Stimulated activated CD8-positive, alpha-beta memory T cell treated with anti-CD3 and anti-CD28 coated beads, Interleukin-15, amount 100 ng/mL, for 1 hour (primary cell): ENCODE data around the gene MEOX2.

ENCODE experiments used
- DNase-seq: peaks from one replicate; pipeline ENCODE4 v3.0.0-alpha.2; 2020; ENCODE audit warnings: low read depth

Gene MEOX2

GRCh38 chr7:15681186-15681585 is 5.3 kb downstream of the MEOX2 start:
- no peak for DNase-seq

DNA sequence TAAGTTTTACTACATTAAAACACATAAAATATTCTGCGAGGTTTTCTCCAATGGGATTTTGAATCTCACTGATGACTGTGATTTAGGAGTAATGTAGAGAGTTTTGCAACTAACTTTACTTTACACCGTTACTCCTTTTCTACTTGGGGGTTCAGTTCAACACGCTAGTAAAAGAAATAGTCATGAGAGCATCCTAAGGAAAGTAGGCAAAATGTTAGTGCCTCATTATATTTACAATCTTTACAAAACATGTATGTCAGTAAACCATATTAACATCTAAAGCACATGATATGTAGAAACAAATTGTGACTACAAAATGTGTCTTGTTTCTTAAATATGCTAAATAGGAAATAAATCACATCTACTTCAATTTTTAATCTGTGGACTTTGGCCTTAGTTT is 6.0 kb downstream of the MEOX2 start:
- no peak for DNase-seq

DNA sequence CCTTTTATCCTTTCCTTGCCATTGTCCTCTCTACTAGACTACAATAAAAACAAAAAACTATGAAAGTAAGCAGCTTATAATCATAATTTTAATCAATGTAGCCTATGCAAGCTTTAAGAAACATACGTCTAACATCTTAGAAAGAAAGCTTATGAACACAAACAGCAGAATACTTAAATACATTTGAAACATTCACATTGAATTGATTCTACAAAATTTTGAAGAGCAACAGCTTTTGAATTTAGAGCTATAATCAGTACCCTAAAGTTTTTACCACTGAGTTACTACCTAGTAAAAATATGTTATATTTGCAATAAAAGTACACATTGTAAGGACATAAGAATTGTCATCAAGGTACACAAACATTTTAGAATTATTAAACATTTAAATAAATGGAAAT is 7.2 kb downstream of the MEOX2 start:
- DNase-seq: no peak

DNA sequence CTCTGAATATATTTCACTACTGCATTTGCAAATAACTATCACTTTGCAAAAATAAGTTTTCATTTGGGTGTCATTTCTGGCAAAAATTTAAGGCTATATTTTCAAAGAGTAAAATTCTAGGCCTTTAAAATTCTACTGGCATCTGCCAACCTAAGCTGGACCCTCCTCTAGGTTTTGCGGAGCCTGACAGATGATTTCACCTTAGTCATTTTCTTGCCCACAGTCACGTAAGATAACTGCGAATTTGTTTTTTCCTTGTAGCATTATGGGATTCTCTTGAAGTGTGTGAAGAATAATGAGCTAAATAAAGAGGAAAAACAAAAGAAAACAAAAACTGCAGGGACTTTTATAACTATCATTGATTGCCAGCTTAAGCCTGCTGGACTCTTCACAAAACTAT is 7.8 kb downstream of the MEOX2 start:
- DNase-seq: no peak

- no peak for DNase-seq
Observed at GRCh38 chr7:15675379-15675778, 11.1 kb downstream of the MEOX2 start.

DNA sequence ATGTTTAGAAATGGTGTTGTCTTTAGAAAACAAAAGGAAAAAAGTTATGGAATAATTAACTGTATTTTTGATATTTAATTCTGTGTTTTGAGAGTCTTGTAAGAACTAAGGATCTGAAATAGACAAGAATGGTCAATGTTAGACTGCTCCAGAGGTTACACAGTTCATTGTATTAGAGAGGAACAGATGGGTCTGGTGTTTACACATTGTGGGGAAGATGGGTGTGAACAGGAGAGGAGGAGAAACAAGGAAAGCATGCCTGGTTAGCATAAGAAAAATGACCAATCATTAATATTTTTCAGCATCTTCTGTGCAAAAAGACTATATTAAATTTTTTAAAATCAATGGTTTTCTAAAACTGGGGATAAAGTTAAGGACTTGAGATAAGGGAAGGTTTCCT is 11.9 kb downstream of the MEOX2 start:
- DNase-seq: no peak

- DNase-seq: no peak
Observed at GRCh38 chr7:15669443-15670090, 16.9 kb downstream of the MEOX2 start.

DNA sequence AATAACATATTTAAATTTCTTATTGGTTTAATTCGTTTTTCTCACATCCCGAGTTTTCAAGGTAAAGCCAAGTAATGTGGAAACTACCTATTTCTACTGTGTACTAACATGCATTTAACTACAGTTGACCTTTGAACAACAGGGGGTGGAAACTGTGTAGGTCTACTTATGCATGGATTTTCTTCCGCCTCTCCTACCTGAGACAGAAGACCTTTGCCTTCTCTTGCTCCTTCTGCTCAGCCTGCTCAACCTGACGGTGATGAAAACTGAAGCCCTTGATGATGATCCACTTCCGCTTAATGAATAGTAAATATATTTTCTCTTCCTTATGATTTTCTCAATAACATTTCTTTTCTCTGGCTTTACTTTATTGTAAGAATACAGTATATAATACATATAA is 18.5 kb downstream of the MEOX2 start:
- DNase-seq: no peak

GRCh38 chr7:15662451-15662850 is 24.0 kb downstream of the MEOX2 start:
- no peak for DNase-seq

DNA sequence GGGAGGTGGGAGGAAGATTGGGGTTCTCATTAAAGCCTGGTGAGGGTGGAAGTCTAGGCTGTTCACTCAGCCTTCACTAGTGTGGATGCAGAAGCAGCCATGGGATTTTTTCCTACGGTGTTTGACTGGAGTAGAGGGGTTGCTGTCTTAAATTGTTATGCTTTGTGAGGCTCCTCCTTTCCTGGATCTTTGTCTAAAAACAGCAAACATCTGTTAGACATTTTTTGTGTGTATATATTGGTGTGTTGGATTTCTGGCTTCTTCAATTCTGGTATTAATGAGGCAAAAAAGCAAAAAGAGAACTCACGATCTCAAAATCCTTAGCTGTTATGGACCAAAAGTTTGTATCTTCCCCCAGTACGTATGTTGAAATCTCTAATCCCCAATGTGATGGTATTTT is 28.2 kb downstream of the MEOX2 start:
- DNase-seq: no peak

DNA sequence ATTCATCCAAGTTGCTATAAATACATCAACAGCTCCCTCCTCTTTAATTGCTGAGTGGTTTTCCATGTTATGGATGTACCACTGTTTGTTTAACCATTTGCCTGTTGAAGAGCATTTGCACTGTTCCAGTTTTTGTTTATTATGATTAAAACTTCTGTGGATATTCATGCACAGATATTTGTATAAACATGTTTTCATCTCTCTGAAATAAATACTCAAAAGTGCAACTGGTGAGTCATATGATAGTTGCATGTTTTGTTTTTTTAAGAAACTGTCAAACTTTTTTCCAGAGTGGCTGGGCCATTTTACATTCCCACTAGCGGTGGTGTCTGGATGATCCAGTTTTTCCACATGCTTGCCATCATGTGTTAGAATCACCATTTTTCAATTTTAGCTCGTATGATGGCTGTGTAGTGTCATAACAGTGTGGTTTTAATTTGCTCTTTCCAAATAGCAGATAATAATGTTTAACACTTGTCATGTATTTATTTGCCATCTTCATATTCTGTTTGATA is 33.6 kb downstream of the MEOX2 start:
- DNase-seq: no peak

DNA sequence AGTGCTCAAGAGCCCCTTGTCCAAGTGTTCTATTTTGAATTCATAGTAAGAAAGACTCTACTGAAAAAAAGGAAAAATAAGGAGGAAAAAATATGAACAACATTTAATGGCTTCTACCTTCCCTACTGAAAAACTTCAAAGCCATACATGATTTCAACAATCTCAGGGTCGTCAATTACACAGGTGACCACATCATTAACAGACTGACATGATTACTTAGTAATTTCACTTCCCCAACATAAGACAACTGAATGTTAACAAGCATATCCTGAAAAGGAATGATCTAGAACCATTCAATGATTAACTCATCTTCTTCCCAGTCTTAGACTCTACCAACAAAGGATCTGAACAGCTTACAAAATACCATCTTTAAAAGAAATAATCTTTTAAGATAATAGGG is 34.8 kb downstream of the MEOX2 start:
- DNase-seq: no peak

- no peak for DNase-seq
Observed at GRCh38 chr7:15650787-15651186, 35.7 kb downstream of the MEOX2 start.

- DNase-seq: no peak
Observed at GRCh38 chr7:15648461-15648961, 38.0 kb downstream of the MEOX2 start.

DNA sequence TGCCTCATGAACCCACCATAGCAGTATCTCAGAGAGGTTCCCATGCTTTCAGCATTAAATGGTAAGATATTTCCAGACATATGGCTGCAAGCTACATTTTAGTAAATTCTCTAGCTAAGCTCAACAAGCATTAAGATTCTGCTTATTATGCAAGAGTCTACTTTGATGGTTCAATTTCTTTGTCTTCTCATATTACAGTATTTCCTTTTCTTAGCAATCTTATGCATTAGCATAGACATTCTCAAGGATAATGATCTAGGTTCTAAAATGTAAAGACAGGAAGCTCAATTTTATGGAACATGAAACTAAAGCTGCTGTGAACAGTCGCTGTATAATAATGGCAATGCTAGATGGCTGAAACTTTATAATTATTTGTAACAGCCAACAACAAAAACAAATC is 39.2 kb downstream of the MEOX2 start:
- no peak for DNase-seq

DNA sequence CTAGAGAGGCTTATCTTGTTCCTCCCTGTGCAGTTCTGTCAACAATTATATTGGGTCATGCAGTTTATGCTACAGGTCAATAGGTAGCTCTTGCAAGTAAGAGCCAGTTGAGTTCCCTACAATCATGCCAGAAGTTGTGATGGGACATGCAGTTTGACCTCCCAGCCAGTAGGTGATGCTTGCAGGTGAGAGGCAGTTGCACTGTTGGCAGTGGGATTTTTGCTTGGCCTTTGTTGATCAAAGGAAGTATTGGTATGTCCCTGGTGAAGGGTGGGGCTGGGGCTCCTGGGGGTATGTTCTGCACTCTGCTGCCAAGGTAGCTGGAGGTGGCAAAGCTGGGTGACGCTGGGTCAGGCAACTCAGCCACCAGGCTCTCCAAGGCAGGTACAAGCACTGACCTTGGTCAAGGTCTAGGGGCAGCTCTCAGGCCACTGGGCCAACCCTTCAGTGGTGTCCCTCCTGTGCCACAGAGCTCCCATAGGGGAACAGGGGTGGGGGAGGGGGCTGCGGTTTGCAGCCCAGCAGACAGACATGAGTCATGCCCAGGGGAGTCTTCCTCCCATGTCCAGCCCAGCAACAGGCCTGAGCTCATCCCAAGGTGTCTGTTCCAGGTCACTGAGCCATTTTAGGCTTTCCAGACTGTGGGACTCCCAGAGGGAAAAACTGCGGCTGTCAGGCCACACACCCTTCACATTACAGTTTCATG is 43.3 kb downstream of the MEOX2 start:
- DNase-seq: no peak

- no peak for DNase-seq
Observed at GRCh38 chr7:15628876-15629275, 57.6 kb downstream of the MEOX2 start.

DNA sequence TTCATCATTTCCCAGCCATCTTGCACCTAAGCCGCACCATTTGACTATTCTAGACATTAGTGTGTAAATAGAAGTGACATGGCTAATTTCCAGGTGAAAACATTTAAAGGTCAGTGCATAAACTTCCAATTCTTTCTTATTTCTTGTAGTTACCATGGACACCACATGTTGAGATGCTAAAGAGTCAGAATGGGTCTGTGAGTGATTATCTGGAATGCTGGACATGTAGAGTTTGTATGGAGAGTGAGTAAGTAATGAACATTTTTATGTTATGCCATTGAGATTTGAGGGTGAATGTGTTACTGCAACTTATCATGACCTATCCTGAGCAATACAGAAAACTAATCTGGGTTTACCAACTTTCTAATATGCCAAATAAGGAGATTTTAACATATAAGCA is 60.4 kb downstream of the MEOX2 start:
- DNase-seq: no peak

DNA sequence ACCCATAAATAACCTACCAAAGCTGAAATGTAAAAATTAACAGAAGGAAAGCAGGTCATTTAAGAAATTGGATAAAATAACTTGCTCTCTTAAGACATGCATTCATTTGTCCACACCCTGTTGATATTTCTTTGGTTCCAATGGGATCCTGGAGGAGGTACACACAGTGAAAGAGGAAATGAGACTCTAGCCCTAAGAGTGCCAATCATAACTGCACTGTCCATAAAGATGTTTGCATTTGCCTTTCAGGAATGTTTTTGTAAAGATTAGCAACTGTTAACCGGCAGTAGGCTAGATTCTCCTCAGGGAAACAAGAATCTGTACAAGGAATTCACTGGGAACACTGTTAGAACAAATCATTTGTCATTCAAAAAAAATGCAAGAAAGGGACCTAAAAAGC is 61.0 kb downstream of the MEOX2 start:
- no peak for DNase-seq

DNA sequence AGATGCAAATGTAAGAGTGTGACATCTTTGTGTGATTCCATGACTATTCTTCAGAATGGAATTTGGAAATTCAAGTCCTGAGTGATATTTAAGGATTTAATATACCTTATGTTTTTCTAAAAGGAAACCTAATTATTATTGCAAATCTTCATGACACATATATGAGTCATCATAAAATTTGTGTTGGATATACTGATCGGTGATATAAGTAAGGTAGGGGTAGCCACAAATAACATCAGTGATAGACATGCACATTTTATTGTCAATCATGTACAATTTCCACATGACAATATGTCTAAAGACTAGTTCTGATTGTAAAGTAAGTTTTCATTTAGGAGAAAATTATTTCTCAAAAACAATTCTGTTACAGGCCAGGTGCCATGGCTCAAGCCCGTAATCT is 65.0 kb downstream of the MEOX2 start:
- no peak for DNase-seq

GRCh38 chr7:15620491-15621185 is 65.8 kb downstream of the MEOX2 start:
- no peak for DNase-seq

DNA sequence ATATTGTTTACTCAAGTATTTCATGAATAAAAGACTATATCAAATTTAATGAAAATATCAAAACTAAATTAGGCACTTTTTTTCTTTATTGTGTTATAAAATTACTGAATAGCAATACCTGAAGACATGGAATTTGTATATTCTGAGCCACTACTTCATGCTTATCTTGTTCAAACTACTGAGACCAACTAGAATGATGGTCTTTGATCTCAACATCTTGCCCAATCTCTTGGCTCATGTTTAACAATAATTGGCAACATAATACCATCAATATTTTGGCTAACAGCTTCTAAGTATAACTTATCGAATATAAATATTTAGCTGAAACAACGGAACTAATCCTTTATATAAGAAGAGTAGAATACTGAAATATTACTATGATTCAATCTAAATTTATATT is 68.2 kb downstream of the MEOX2 start:
- no peak for DNase-seq

DNA sequence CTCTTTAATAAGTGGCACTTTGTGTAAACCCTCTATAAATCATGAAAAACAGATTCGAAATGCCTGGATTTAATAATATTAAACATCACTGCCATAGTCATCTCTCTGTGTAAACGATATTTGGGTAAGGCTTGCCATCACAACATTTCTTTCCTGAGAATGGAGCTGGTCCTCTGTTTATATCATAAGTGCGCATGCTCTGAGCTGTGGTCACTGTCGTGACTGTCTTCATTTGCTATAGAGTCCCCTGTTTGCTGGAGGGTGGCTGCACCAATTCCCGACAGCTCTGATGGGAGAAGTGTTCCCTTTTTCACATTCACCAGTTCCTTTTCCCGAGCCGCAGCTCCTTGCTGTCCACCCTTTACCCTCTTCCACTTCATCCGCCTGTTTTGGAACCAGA is 74.3 kb downstream of the MEOX2 start:
- no peak for DNase-seq
